Caco-2 (cell line): ENCODE measurements around the gene RIN3. TPM values are rescaled to one million over a fixed set of nuclear protein-coding genes. Genes with fewer than 3 reads are reported as not detected.
"Not testable (repeated sequence)": the region's sequence is repeated elsewhere in the genome, so short reads cannot be mapped to it uniquely, and the experiment has no call there.

Experiments used
- BruUV-seq: library from RNA; stranded (reverse); fragments of 400-500 nt; replicated peaks from 2 replicates; lab custom pipeline; 2021; lab: Mats Ljungman, UMichigan
- CTCF ChIA-PET: fragments of 300-600 bp; sonication (Branson Sonifier 250); formaldehyde crosslinking; loops from one replicate; lab custom pipeline; 2022; ENCODE audit warnings: antibody characterized with exemption; lab: Charles Lee
- POLR2A ChIA-PET: fragments of 300-600 bp; sonication (Branson Sonifier 250); formaldehyde crosslinking; loops from one replicate; lab custom pipeline; 2022; ENCODE audit warnings: antibody characterized with exemption; lab: Charles Lee
- DNase-seq, 2 experiments: peaks; one replicate each; pipeline versions ENCODE4 v3.0.0 to v3.0.0-alpha.2; 2020 to 2022
- H3K27me3 ChIP-seq: replicated peaks from 2 replicates; pipeline ENCODE4 v1.6.0; 2011; ENCODE audit warnings: low read length; ENCODE audit not compliant: control insufficient read depth, insufficient read depth
- H3K36me3 ChIP-seq: 2 replicates; pipeline ENCODE4 v1.5.1; 2011; ENCODE audit warnings: low read length; ENCODE audit not compliant: control insufficient read depth, insufficient read depth
- H3K4me1 ChIP-seq: fragments of 250-450 bp; sonication (Bioruptor Pico); 2 replicates; pipeline ENCODE4 v1.5.1; 2020; ENCODE audit warnings: mild to moderate bottlenecking
- H3K4me3 ChIP-seq: 2 replicates; pipeline ENCODE4 v1.5.1; 2011; ENCODE audit warnings: low read depth, mild to moderate bottlenecking, control low read depth, low read length
- H3K9me3 ChIP-seq: fragments of 250-450 bp; sonication (Bioruptor Pico); 2 replicates; pipeline ENCODE4 v1.5.1; 2020; ENCODE audit warnings: mild to moderate bottlenecking, moderate library complexity
- H3K27ac Mint-ChIP-seq: one replicate; pipeline ENCODE4 v1.8.0; 2022; ENCODE audit warnings: mixed read lengths; ENCODE audit not compliant: unreplicated experiment
- H3K27me3 Mint-ChIP-seq: one replicate; pipeline ENCODE4 v1.8.0; 2022; ENCODE audit warnings: mixed read lengths; ENCODE audit not compliant: insufficient read depth, unreplicated experiment
- H3K36me3 Mint-ChIP-seq: one replicate; pipeline ENCODE4 v1.8.0; 2022; ENCODE audit warnings: mild to moderate bottlenecking, mixed read lengths; ENCODE audit not compliant: insufficient read depth, unreplicated experiment
- H3K4me1 Mint-ChIP-seq: one replicate; pipeline ENCODE4 v1.8.0; 2022; ENCODE audit warnings: low read depth, mixed read lengths; ENCODE audit not compliant: unreplicated experiment
- H3K4me3 Mint-ChIP-seq: one replicate; pipeline ENCODE4 v1.8.0; 2022; ENCODE audit warnings: mild to moderate bottlenecking, moderate library complexity, mixed read lengths; ENCODE audit not compliant: unreplicated experiment
- H3K9me3 Mint-ChIP-seq: one replicate; pipeline ENCODE4 v1.8.0; 2022; ENCODE audit warnings: mixed read lengths; ENCODE audit not compliant: unreplicated experiment
- CTCF ChIP-seq, 2 experiments: fragments of 200-600 bp in 1 of 2; IDR thresholded peaks; 1 replicate in 1 of 2; 2 replicates in 1 of 2; pipeline versions ENCODE4 v1.5.1 to v1.8.0; 2011 to 2022; ENCODE audit warnings: antibody characterized with exemption in 1 of 2, control low read depth in 1 of 2, inconsistent platforms in 1 of 2, low read depth in 1 of 2, low read length in 1 of 2, mild to moderate bottlenecking in 1 of 2, moderate library complexity in 1 of 2; ENCODE audit not compliant: insufficient read depth in 1 of 2, severe bottlenecking in 1 of 2, unreplicated experiment in 1 of 2
- intact Hi-C: fragments of 100-400 bp; cut with micrococcal nuclease; formaldehyde crosslinking; loops from one replicate; pipeline ENCODE4 v1.10.0; 2022; ENCODE audit not compliant: unreplicated experiment
- total RNA-seq: library from RNA; stranded (reverse); gene quantifications from 2 replicates; pipeline ENCODE4 v1.2.3, GENCODE V29; 2022

The RIN3 gene
- total RNA-seq, 1 experiment from 2014 or later, result 20.7 TPM

- H3K27me3 Mint-ChIP-seq, result no peaks in the 10 kb centered on the region
- no peak overlapping the region for H3K4me3 Mint-ChIP-seq
- Histone ChIP-seq H3K36me3 (no peaks in the 10 kb centered on the region; the same call in 1 of the 2 replicates), H3K4me1 (no peaks in the 10 kb centered on the region), H3K9me3 (no peaks in the 10 kb centered on the region), H3K27me3 (no peaks in the 10 kb centered on the region), H3K4me3 (no peak overlapping the region)
- no peak for TF ChIP-seq CTCF (IDR thresholded peaks at IDR 0.05; ENCODE audit: insufficient read depth in 1 of 2, low read depth in 1 of 2, low read length in 1 of 2, severe bottlenecking in 1 of 2, unreplicated experiment in 1 of 2)
- H3K9me3 Mint-ChIP-seq, result no peaks in the 10 kb centered on the region
- ChIA-PET POLR2A (no interaction called here), CTCF (no interaction called here)
- intact Hi-C loops, result no loop called here
- no peak overlapping the region for H3K27ac Mint-ChIP-seq
- H3K36me3 Mint-ChIP-seq, result peaks cover 15% of the 10 kb centered on the region
- BruUV-seq, result no TSS peak
- no peak for DNase-seq
- no peaks in the 10 kb centered on the region for H3K4me1 Mint-ChIP-seq
Measured at GRCh38 chr14:92711976-92712653, 198.5 kb downstream of the RIN3 start.

GRCh38 chr14:92712654-92713051 is 199.1 kb downstream of the RIN3 start:
- ChIA-PET CTCF (no interaction called here), POLR2A (no interaction called here)
- no peaks in the 10 kb centered on the region for H3K9me3 ChIP-seq
- H3K4me3 Mint-ChIP-seq, result no peak overlapping the region
- no peaks in the 10 kb centered on the region; the same call in 1 of the 2 replicates for H3K36me3 ChIP-seq
- BruUV-seq, result no TSS peak
- H3K4me1 ChIP-seq, result no peaks in the 10 kb centered on the region
- intact Hi-C loops, result no loop called here
- H3K36me3 Mint-ChIP-seq, result peaks cover 11% of the 10 kb centered on the region
- no peak for DNase-seq
- no peaks in the 10 kb centered on the region for H3K27me3 ChIP-seq
- H3K27ac Mint-ChIP-seq, result no peak overlapping the region
- no peaks in the 10 kb centered on the region for H3K27me3 Mint-ChIP-seq
- no peaks in the 10 kb centered on the region for H3K4me1 Mint-ChIP-seq
- no peaks in the 10 kb centered on the region for H3K9me3 Mint-ChIP-seq
- no peak overlapping the region for H3K4me3 ChIP-seq
- no peak for TF ChIP-seq CTCF (IDR thresholded peaks at IDR 0.05; ENCODE audit: insufficient read depth in 1 of 2, low read depth in 1 of 2, low read length in 1 of 2, severe bottlenecking in 1 of 2, unreplicated experiment in 1 of 2)

- H3K9me3 Mint-ChIP-seq, H3K36me3 ChIP-seq, H3K27me3 Mint-ChIP-seq, H3K4me3 Mint-ChIP-seq, H3K4me1 Mint-ChIP-seq, H3K27me3 ChIP-seq, H3K27ac Mint-ChIP-seq, H3K9me3 ChIP-seq, H3K4me3 ChIP-seq, H3K4me1 ChIP-seq, BruUV-seq: not testable (repeated sequence)
- peaks cover 11% of the 10 kb centered on the region for H3K36me3 Mint-ChIP-seq
- peak; percentile 73 to 84 for DNase-seq
- TF ChIP-seq CTCF (IDR thresholded peaks at IDR 0.05; ENCODE audit: insufficient read depth in 1 of 2, low read depth in 1 of 2, low read length in 1 of 2, severe bottlenecking in 1 of 2, unreplicated experiment in 1 of 2), result peak; percentile 73 to 82
- ChIA-PET CTCF (interaction anchor here (0.6 kb wide), 1 partner anchor 744 kb away, joined by 11 read pairs; no protein-coding TSS in a partner anchor), POLR2A (interaction anchor here (0.6 kb wide), 1 partner anchor 30 kb away, joined by 3 read pairs; no protein-coding TSS in a partner anchor)
- intact Hi-C loops, result loop anchor here (1.0 to 2.0 kb wide), 2 partner anchors 34 to 68 kb away; partner anchors contain the start of gene LGMN
Measured at GRCh38 chr14:92714739-92715307, 201.2 kb downstream of the RIN3 start.
